ENCODE data around the gene SLC9C1.

The SLC9C1 gene

DNA sequence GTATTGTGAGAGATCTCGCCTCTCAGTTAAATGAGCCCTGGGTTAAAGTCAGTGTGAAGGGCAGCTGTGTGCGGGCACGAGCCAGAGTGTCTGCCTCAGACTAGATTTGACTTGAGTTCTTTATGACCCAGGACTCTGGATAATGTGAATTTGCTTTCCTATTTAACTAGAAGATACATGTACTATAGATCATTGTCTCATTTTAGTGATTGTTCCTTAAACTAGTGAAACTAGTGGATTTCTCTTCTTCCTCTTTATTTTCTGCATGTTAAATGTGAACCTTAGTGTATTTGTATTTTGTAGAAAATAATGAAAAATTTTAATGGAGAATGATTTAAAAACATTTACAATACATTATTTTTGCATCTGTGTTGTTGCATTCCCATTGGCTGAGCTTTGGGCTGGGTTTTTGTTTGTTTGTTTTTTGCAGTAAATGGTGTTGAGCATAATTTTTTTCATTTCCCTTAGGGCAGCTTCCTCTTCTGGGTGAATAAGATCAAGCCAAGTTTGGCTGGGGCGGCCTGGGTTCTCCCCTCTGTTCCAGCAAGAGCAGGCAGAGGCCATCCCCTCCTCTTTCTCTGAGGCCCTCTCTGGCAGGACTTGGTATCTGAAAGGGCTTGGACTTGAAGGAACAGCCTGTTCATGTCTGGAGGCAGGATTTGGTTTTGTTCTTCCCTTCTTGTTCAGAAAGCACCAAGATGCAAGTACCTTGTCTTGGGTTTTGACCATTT, 176.0 kb downstream of the SLC9C1 start:
- Histone ChIP-seq H2AFZ (ENCODE audit: low read depth, low read length) (no peak overlapping the region), H3K9ac (ENCODE audit: low read depth, low read length) (no peak overlapping the region), H4K20me1 (ENCODE audit: insufficient read depth, low read length) (no peaks in the 10 kb centered on the region), H3K4me1 (ENCODE audit: insufficient read depth, low read length) (peaks cover 12% of the 10 kb centered on the region; the same call in 1 of the 2 replicates), H3K4me3 (ENCODE audit: low read depth in 1 of 2, low read length in 2 of 2) (no peak overlapping the region), H3K4me2 (ENCODE audit: insufficient read depth, low read length) (no peak overlapping the region), H3K27me3 (ENCODE audit: insufficient read depth, low read length, poor library complexity) (peaks cover 12% of the 10 kb centered on the region), H3K9me3 (ENCODE audit: insufficient read depth, low read length, severe bottlenecking) (no peaks in the 10 kb centered on the region), H3K36me3 (ENCODE audit: insufficient read depth, low read length) (no peaks in the 10 kb centered on the region), H3K79me2 (ENCODE audit: insufficient read depth, low read length) (no peaks in the 10 kb centered on the region), H3K27ac (ENCODE audit: low read length) (no peak overlapping the region)
- no peak for ATAC-seq (ENCODE audit: insufficient read depth, low read depth)
- TF ChIP-seq EZH2 (IDR thresholded peaks at IDR 0.05; ENCODE audit: borderline replicate concordance, low read depth, low read length, severe bottlenecking), result no peak
- no peak for TF ChIP-seq CTCF (IDR thresholded peaks at IDR 0.05; ENCODE audit: borderline replicate concordance, extremely low read depth, low read length, poor library complexity, severe bottlenecking)
- no peak for DNase-seq

- Histone ChIP-seq H3K79me2 (ENCODE audit: insufficient read depth, low read length) (no peaks in the 10 kb centered on the region), H3K4me1 (ENCODE audit: insufficient read depth, low read length) (peaks cover 12% of the 10 kb centered on the region; the same call in 1 of the 2 replicates), H3K4me3 (ENCODE audit: low read depth in 1 of 2, low read length in 2 of 2) (no peak overlapping the region), H3K27ac (ENCODE audit: low read length) (no peak overlapping the region), H3K9ac (ENCODE audit: low read depth, low read length) (no peak overlapping the region), H2AFZ (ENCODE audit: low read depth, low read length) (no peak overlapping the region), H4K20me1 (ENCODE audit: insufficient read depth, low read length) (no peaks in the 10 kb centered on the region), H3K27me3 (ENCODE audit: insufficient read depth, low read length, poor library complexity) (peaks cover 13% of the 10 kb centered on the region), H3K9me3 (ENCODE audit: insufficient read depth, low read length, severe bottlenecking) (no peaks in the 10 kb centered on the region), H3K4me2 (ENCODE audit: insufficient read depth, low read length) (no peak overlapping the region), H3K36me3 (ENCODE audit: insufficient read depth, low read length) (no peaks in the 10 kb centered on the region)
- ATAC-seq (ENCODE audit: insufficient read depth, low read depth) (no peak), DNase-seq (no peak)
- TF ChIP-seq CTCF (IDR thresholded peaks at IDR 0.05; ENCODE audit: borderline replicate concordance, extremely low read depth, low read length, poor library complexity, severe bottlenecking), result no peak
- TF ChIP-seq EZH2 (IDR thresholded peaks at IDR 0.05; ENCODE audit: borderline replicate concordance, low read depth, low read length, severe bottlenecking), result no peak
Observed at GRCh38 chr3:112117415-112117814, 176.6 kb downstream of the SLC9C1 start.

- no peak overlapping the region for H3K9ac ChIP-seq (ENCODE audit: low read depth, low read length)
- H4K20me1 ChIP-seq (ENCODE audit: insufficient read depth, low read length), result no peaks in the 10 kb centered on the region
- H3K4me2 ChIP-seq (ENCODE audit: insufficient read depth, low read length), result no peak overlapping the region
- no peak for ATAC-seq (ENCODE audit: insufficient read depth, low read depth)
- no peaks in the 10 kb centered on the region for H3K79me2 ChIP-seq (ENCODE audit: insufficient read depth, low read length)
- TF ChIP-seq CTCF (IDR thresholded peaks at IDR 0.05; ENCODE audit: borderline replicate concordance, extremely low read depth, low read length, poor library complexity, severe bottlenecking) (no peak), EZH2 (IDR thresholded peaks at IDR 0.05; ENCODE audit: borderline replicate concordance, low read depth, low read length, severe bottlenecking) (no peak)
- H3K4me3 ChIP-seq (ENCODE audit: low read depth in 1 of 2, low read length in 2 of 2), result no peak overlapping the region
- no peaks in the 10 kb centered on the region for H3K9me3 ChIP-seq (ENCODE audit: insufficient read depth, low read length, severe bottlenecking)
- H3K27ac ChIP-seq (ENCODE audit: low read length), result no peak overlapping the region
- peaks cover 14% of the 10 kb centered on the region for H3K27me3 ChIP-seq (ENCODE audit: insufficient read depth, low read length, poor library complexity)
- peaks cover 12% of the 10 kb centered on the region; the same call in 1 of the 2 replicates for H3K4me1 ChIP-seq (ENCODE audit: insufficient read depth, low read length)
- no peak overlapping the region for H2AFZ ChIP-seq (ENCODE audit: low read depth, low read length)
- H3K36me3 ChIP-seq (ENCODE audit: insufficient read depth, low read length), result no peaks in the 10 kb centered on the region
- DNase-seq, result no peak
Observed at GRCh38 chr3:112116748-112117186, 177.2 kb downstream of the SLC9C1 start.
